Stimulated activated CD8-positive, alpha-beta memory T cell treated with anti-CD3 and anti-CD28 coated beads, Interleukin-2, amount 100 ng/mL, for 48 hours (primary cell): ENCODE measurements around the gene HSPBAP1.

Source experiments
- DNase-seq, 2 donors: peaks; one replicate each; pipeline ENCODE4 v3.0.0-alpha.2; 2020; ENCODE audit warnings: low read depth in 2 of 2

HSPBAP1 gene

DNA sequence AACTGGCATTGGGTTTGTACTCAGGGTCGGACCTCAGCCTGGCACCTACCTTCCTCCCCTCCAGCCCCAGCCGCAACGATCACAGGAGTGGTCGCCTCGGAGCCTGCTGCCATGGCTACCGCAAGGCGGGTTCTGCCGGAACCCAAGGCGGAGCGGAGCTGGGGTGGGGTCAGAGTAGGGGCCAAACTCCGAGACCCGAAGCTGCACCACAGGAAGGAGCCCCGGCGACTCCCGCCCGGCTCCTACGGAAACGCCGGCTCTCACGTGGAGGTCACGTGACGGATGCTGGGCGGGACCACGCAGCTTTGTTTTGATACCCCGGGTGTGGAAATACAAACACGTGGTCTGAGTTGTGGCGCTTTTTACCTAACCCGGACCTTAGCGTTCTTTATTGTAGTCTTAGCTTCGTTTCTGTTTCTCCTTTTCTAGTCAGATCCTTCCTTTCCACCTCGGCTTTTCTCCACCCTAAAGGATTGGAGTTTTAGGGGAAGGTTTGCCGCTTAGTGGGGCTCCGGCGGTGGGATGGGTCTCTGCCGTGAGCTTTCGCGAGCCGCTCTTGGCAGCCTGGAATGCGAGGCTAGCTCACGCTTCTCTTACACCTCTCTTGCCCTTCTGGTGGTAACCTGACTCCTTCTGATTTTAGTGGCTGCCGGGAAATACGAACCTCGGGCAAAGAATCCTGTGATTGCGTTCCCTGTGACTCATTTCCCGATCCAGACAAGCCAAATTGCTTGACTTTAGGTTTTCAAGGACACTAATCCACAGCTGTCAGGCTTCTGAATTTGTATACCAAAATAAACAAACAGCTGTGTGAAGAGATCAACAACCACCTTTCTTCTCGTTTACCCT is at the start of gene HSPBAP1:
HSPBAP1 (minus strand) TSS at position 264 of the 849 bp plus-strand sequence; CDS start at position 113, 151 bp downstream.
- peak; percentile 83 to 86 for DNase-seq

GRCh38 chr3:122835590-122835989 is 42.0 kb upstream of the HSPBAP1 start:
- no peak for DNase-seq

DNA sequence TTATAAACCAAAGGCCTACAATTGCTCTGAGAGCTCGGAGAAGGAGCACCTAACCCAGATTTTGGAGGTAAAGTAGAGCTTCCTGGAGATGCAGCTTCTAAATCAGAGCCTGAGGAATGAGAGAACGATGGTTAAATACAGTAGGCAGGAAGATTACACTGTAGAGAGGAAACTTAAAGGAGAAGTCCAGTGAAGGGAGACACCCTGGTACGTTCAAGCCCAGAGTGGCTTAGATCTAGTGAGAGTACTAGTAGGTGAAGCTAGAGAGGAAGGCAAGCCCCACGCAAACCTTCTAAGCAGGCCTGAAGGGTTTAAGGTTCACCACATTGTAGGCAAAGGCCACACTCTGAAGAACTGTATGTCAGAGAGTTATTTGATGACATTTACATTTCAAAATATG is 34.6 kb upstream of the HSPBAP1 start:
- DNase-seq, result no peak

DNA sequence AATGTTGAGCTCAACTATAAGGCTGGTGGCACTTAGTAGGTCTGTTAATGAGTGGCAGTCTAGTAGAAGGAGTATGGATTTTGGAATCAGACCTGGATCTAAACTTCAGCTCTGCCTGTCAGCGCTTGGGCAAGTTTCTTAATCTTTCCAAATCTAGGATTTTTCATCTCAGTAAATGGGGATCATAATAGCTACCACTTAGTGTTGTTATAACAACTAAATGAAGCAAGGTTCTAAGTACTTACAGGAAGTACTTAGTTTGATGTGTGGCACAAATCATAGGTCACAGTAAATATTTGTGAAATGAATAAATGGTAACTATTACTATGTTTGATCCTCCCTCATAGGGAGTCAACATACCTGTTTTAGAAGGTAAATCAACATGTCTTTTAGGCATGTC is 32.6 kb upstream of the HSPBAP1 start:
- no peak for DNase-seq

- no peak for DNase-seq
These were observed 31.8 kb upstream of the HSPBAP1 start for GRCh38 chr3:122825460-122825859.

- no peak for DNase-seq
These were observed 31.1 kb upstream of the HSPBAP1 start for GRCh38 chr3:122824465-122825381.

- DNase-seq, result no peak
These were observed 23.0 kb upstream of the HSPBAP1 start for GRCh38 chr3:122816587-122816986.

DNA sequence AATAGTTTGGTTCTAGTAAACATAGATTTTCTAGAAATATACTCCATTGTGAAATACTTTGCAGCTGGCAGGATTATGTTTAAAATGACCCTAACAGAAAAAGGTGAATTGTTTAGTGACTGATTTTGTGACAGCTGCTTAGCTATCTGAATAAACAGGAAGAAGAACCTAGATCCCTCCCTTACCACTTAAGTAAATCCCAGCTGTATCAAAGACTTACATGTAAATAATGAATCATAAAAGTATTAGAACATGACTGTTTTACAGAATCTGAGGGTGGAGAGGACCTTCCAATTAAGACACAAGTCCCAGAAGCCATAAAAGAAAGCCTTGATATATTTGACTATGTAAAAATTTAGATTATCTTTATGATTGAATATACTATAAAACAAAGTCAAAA is 17.1 kb upstream of the HSPBAP1 start:
- no peak for DNase-seq

- no peak for DNase-seq
These were observed 10.3 kb upstream of the HSPBAP1 start for GRCh38 chr3:122803977-122804376.

DNA sequence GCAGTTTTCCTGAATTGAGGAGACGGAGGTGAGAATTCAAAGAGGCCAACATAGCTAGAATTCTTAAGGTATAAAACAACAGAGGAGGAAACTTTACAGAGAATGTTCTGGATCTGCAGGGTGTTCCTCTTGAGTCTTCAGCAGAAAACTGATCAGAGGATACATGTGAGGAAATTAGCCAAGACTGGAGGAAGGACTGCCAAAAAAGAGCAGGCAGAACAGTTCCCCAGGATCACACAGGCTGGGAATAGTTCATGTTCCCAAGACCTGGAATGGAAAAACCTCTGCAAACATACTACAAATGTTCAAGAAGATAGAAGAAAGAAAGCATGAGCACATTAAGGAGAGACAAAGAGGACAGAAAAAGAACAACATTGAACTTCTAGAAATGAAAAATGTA is 8.7 kb upstream of the HSPBAP1 start:
- no peak for DNase-seq

DNA sequence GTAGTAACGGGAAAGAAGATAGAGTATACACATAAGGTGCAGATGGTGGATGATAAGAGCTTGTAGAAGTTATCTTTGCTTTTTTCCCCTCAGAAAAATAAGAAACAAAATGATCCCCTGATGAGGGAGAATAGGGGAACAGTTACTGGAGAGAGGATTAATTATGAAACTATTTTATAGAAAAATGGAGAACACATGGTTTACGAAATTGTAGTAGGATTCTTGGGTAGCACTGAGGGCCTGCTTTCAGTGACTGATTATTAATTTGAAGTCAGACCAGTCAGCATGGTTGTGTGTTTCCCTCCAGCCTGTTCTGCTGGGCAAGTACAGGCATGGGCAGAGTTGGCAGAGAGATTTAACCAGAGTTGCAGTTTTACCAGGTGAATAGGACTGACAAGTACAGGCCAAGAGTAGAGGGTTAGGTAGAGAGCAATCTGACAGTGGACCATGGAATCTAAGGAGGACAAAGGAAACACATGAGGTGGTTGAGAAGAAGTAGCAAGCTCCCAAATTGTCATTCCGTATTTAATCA is 7.1 kb upstream of the HSPBAP1 start:
- no peak for DNase-seq

DNA sequence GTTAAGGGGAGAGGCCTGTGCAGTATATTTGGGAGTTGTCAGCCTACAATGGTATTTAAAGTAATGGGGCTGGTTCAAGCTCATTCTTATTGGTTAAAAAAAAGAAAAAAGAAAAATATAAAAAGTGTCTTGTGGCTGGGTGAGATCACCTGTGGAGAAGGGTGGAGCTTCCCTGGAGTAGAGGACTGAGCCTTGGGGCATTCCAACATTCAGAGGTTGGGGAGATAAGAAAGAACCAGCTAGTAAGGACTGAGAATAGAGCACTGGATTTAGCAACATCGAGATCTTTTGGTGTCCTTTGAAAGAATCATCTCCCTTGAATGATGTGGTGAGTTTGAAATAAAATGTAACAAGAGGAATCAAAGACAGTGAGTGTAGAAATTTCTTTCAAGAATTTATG is 6.4 kb upstream of the HSPBAP1 start:
- DNase-seq, result no peak

DNA sequence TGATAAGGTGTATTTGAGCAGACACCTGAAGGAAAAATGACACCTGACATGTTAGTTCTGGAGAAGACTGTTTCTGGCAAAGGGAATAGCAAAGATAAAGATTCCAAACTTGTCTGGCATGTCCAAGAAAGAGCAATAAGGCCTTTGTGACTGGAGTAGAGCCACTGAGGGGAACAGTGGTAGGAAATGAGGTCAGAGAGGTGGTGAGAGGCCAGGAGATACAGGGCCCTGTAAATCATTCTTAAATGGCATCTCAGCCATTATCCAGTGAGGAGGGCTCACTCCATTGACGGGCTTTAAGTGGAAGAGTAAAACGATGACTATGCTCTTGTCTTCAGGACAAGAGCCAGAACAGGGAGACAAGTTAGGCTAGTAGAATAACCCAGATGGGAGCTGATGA is 5.7 kb upstream of the HSPBAP1 start:
- no peak for DNase-seq

DNA sequence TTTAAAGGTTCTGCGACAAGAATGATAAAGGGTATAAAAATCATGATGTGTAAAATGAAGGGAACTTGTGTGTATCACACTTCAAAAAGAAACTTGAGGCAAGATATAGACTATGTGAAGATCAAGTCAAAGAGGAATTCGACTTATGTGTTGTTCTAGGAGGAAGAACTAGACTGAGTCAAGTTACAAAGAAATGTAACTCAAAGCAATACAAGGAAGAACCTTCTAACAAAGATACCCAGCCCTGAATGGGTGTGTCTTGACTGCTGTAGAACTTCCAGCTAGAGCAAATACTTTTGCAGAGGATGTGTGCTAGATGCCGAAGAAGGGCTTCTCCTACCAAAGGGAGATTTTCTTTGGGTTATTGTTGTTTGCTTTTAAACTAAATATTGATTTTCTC is 3.7 kb upstream of the HSPBAP1 start:
- no peak for DNase-seq

- DNase-seq, result no peak
These were observed 2.1 kb upstream of the HSPBAP1 start for GRCh38 chr3:122795674-122796195.

GRCh38 chr3:122794779-122795673 is 1.4 kb upstream of the HSPBAP1 start, which contains the start of gene SLC49A4:
Gene SLC49A4 (plus strand): TSS chr3:122795069. CDS start chr3:122795193, 124 bp downstream.
- DNase-seq, result peak; percentile 57 to 60

DNA sequence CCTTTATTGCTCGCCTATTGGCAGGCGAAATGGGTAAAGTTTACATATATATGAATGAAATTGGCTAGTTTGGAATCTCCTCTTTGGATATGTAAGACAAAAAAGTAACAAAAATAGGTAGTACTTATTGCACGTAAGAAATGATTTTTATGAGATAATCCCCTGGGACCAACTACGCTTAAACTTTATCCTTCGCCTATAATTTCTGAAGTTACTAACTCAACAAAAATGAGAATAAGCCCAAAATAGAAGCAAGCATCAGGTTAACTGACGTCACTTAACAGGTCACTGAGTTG is 800 bp upstream of the HSPBAP1 start:
- DNase-seq, result no peak

- DNase-seq, result no peak
These were observed 3.9 kb downstream of the HSPBAP1 start for GRCh38 chr3:122789585-122790273.

DNA sequence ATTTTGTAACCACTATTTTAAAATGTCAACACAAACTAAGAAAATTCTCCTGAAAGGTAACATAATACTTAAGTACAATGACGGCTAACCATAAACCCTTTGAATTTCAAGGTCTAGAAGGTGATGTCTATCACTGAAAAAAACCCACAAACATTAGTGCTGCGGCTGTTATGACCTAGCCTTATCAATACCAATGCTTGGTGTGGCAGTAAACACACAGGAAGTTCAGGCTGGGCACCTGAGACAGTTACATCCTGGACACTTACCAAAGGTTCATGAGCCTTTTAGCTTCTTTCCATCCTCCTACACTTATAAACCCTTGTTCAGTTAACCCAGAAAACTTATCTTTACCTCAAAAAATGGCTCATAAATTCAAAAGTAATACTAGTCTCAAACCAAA is 5.8 kb downstream of the HSPBAP1 start:
- no peak for DNase-seq

DNA sequence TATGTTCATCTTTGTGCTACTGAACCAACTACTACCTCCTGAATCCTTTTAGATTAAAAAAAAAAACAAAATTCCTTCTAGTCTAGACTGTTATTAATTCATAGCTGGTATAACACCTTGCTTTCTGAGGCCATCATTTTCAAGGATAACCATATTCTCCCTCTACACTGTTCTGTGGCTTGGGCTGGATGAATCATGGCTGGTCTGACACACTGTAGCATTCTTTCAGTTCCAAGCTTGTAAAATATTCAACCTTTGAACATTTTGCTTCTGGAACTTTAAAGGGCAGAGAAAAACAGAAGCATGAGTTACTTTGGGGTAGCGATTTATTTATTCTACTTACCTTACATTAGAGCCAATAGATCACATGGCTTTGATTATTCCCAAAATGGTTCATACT is 7.6 kb downstream of the HSPBAP1 start:
- no peak for DNase-seq

DNA sequence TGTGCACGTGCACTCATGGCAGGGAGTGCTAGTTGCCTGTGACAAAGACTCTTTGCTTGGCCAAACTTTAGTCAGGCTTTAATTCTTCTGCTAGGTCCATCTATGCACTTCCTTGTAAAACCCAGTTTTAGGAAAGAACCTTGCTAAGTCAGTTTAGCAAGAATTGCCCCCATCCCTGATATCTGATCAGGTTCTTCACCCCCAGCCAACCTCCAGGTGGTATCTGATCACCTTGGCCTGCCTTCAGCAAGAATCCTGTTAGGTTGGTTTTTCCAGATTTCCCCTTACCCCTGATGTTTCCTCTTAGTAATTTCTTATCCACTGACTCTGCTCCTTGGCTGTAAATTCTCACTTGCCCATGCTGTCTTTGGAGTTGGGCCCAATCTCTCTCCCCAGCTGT is 8.4 kb downstream of the HSPBAP1 start:
- no peak for DNase-seq
